Fibroblast of lung (primary cell): ENCODE results near the gene FSTL1.

ENCODE experiments used
- EZH2 ChIP-seq: IDR thresholded peaks from 2 replicates; pipeline ENCODE4 v1.5.1; 2012; ENCODE audit warnings: low read length, control low read depth, mild to moderate bottlenecking; ENCODE audit errors: missing control alignments
- TF ChIP-seq, protein P1 (sequence below), 2 donors: IDR thresholded peaks in 1 of 2; conservative IDR thresholded peaks in 1 of 2; 1 replicate in 1 of 2; 2 replicates in 1 of 2; pipeline ENCODE4 v1.5.1; 2011 to 2012; ENCODE audit warnings: low read length in 2 of 2, control low read depth in 1 of 2, inconsistent platforms in 1 of 2, low read depth in 1 of 2, mild to moderate bottlenecking in 1 of 2

GRCh38 chr3:120368172-120368571 is 82.6 kb downstream of the FSTL1 start:
- TF ChIP-seq, protein P1, sequence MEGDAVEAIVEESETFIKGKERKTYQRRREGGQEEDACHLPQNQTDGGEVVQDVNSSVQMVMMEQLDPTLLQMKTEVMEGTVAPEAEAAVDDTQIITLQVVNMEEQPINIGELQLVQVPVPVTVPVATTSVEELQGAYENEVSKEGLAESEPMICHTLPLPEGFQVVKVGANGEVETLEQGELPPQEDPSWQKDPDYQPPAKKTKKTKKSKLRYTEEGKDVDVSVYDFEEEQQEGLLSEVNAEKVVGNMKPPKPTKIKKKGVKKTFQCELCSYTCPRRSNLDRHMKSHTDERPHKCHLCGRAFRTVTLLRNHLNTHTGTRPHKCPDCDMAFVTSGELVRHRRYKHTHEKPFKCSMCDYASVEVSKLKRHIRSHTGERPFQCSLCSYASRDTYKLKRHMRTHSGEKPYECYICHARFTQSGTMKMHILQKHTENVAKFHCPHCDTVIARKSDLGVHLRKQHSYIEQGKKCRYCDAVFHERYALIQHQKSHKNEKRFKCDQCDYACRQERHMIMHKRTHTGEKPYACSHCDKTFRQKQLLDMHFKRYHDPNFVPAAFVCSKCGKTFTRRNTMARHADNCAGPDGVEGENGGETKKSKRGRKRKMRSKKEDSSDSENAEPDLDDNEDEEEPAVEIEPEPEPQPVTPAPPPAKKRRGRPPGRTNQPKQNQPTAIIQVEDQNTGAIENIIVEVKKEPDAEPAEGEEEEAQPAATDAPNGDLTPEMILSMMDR (conservative IDR thresholded peaks at IDR 0.05 in 1 of 2, IDR thresholded peaks at IDR 0.05 in 1 of 2; ENCODE audit: low read depth in 1 of 2, low read length in 2 of 2), result no peak
- no peak for TF ChIP-seq EZH2
